IMR-90 (cell line): ENCODE results near the gene MRPL23. TPM values are rescaled to one million over a fixed set of nuclear protein-coding genes. Genes with fewer than 3 reads are reported as not detected.

ENCODE experiments used
- ATAC-seq: fragments of 200-7000 bp; cut with Tn5 transposase; 2 replicates; pipeline ENCODE4 v1.9.1; 2020; ENCODE audit warnings: low read depth, mild to moderate bottlenecking, moderate library complexity
- BruUV-seq: library from RNA; stranded (reverse); fragments of 400-500 nt; replicated peaks from 2 replicates; lab custom pipeline; 2021; lab: Mats Ljungman, UMichigan
- CTCF ChIA-PET: fragments of 300-600 bp; formaldehyde crosslinking; extraction: SDS; loops from one replicate; lab custom pipeline; 2021; ENCODE audit warnings: antibody characterized with exemption; lab: Yijun Ruan, JAX
- POLR2A ChIA-PET: fragments of 300-600 bp; sonication (Branson Sonifier 250); formaldehyde crosslinking; loops from one replicate; lab custom pipeline; 2022; ENCODE audit warnings: antibody characterized with exemption; ENCODE audit not compliant: unreplicated experiment; lab: Charles Lee
- DNase-seq: peaks from one replicate; pipeline ENCODE4 v3.0.0; 2013
- H2AFZ ChIP-seq: replicated peaks from 2 replicates; pipeline ENCODE3; 2013; ENCODE audit warnings: low read length, mild to moderate bottlenecking; ENCODE audit not compliant: poor library complexity
- H2AK5ac ChIP-seq: 2 replicates; pipeline ENCODE4 v1.6.1; 2013; ENCODE audit warnings: low read depth, low read length, inconsistent platforms
- H2AK9ac ChIP-seq: replicated peaks from 2 replicates; pipeline ENCODE3; 2013; ENCODE audit warnings: mild to moderate bottlenecking, low read depth, low read length, moderate library complexity; ENCODE audit not compliant: poor library complexity
- H2BK120ac ChIP-seq: 2 replicates; pipeline ENCODE4 v1.6.1; 2013; ENCODE audit warnings: low read depth, low read length, inconsistent platforms
- H2BK15ac ChIP-seq: 3 replicates; pipeline ENCODE4 v1.6.1; 2013; ENCODE audit warnings: low read depth, low read length, inconsistent platforms
- H2BK20ac ChIP-seq: 2 replicates; pipeline ENCODE4 v1.6.1; 2013; ENCODE audit warnings: low read depth, mild to moderate bottlenecking, inconsistent platforms, low read length, moderate library complexity
- H2BK5ac ChIP-seq: 2 replicates; pipeline ENCODE4 v1.6.1; 2013; ENCODE audit warnings: mild to moderate bottlenecking, low read depth, low read length, inconsistent platforms; ENCODE audit not compliant: poor library complexity, severe bottlenecking
- H3K14ac ChIP-seq: replicated peaks from 2 replicates; pipeline ENCODE4 v1.6.1; 2013; ENCODE audit warnings: low read depth, low read length, inconsistent platforms
- H3K18ac ChIP-seq: 2 replicates; pipeline ENCODE4 v1.6.1; 2013; ENCODE audit warnings: low read depth, low read length, control low read depth
- H3K23ac ChIP-seq: 2 replicates; pipeline ENCODE4 v1.6.1; 2013; ENCODE audit warnings: low read depth, low read length, inconsistent platforms
- H3K27ac ChIP-seq: 2 replicates; pipeline ENCODE4 v1.5.1; 2013; ENCODE audit warnings: mild to moderate bottlenecking, control low read depth, low read length; ENCODE audit not compliant: insufficient read depth
- H3K27me3 ChIP-seq: 2 replicates; pipeline ENCODE4 v1.6.1; 2013; ENCODE audit warnings: low read length; ENCODE audit not compliant: control insufficient read depth, insufficient read depth
- H3K36me3 ChIP-seq: 2 replicates; pipeline ENCODE4 v1.6.1; 2013; ENCODE audit warnings: low read length, mixed read lengths; ENCODE audit not compliant: control insufficient read depth, insufficient read depth
- H3K4ac ChIP-seq: 2 replicates; pipeline ENCODE4 v1.6.1; 2013; ENCODE audit warnings: low read depth, low read length, inconsistent platforms
- H3K4me1 ChIP-seq: 2 replicates; pipeline ENCODE4 v1.6.1; 2013; ENCODE audit warnings: low read length, mixed read lengths; ENCODE audit not compliant: control insufficient read depth, insufficient read depth
- H3K4me2 ChIP-seq: 2 replicates; pipeline ENCODE4 v1.6.1; 2013; ENCODE audit warnings: low read depth, mild to moderate bottlenecking, control low read depth, low read length, moderate library complexity
- H3K4me3 ChIP-seq: 2 replicates; pipeline ENCODE4 v1.5.1; 2013; ENCODE audit warnings: low read depth, mild to moderate bottlenecking, control low read depth, low read length, moderate library complexity; ENCODE audit not compliant: insufficient read depth
- H3K56ac ChIP-seq: 2 replicates; pipeline ENCODE4 v1.6.1; 2013; ENCODE audit warnings: low read length, inconsistent platforms; ENCODE audit not compliant: insufficient read depth; ENCODE audit errors: extremely low read depth
- H3K79me1 ChIP-seq, 2 experiments: 2 replicates each; pipeline ENCODE4 v1.6.1; 2013; ENCODE audit warnings: low read length in 2 of 2, inconsistent platforms in 1 of 2, low read depth in 1 of 2
- H3K9ac ChIP-seq: 2 replicates; pipeline ENCODE4 v1.6.1; 2013; ENCODE audit warnings: low read depth, low read length, control low read depth
- H3K9me1 ChIP-seq: 2 replicates; pipeline ENCODE4 v1.6.1; 2013; ENCODE audit warnings: low read length, inconsistent platforms; ENCODE audit not compliant: insufficient read depth
- H3K9me3 ChIP-seq: 2 replicates; pipeline ENCODE4 v1.6.1; 2013; ENCODE audit warnings: low read length; ENCODE audit not compliant: control insufficient read depth, insufficient read depth
- H4K20me1 ChIP-seq: 2 replicates; pipeline ENCODE4 v1.6.1; 2013; ENCODE audit warnings: low read length, inconsistent platforms; ENCODE audit not compliant: insufficient read depth
- H4K5ac ChIP-seq: 2 replicates; pipeline ENCODE4 v1.6.1; 2013; ENCODE audit warnings: mild to moderate bottlenecking, low read depth, low read length, control low read depth
- H4K8ac ChIP-seq, 2 experiments: 2 replicates each; pipeline ENCODE4 v1.6.1; 2013; ENCODE audit warnings: low read depth in 2 of 2, low read length in 2 of 2, control low read depth in 1 of 2, inconsistent platforms in 1 of 2
- H4K91ac ChIP-seq: 2 replicates; pipeline ENCODE4 v1.6.1; 2013; ENCODE audit warnings: low read depth, low read length, inconsistent platforms; ENCODE audit not compliant: insufficient read depth
- CHD1 ChIP-seq: IDR thresholded peaks from 2 replicates; pipeline ENCODE4 v1.6.1; 2012; ENCODE audit warnings: low read depth, low read length, improper control_type of control experiment
- MAZ ChIP-seq: IDR thresholded peaks from 2 replicates; pipeline ENCODE4 v1.6.1; 2012; ENCODE audit warnings: low read depth, mild to moderate bottlenecking, low read length, improper control_type of control experiment, moderate library complexity, borderline replicate concordance
- MXI1 ChIP-seq: IDR thresholded peaks from 2 replicates; pipeline ENCODE4 v1.6.1; 2012; ENCODE audit warnings: low read depth, mild to moderate bottlenecking, low read length, moderate library complexity, borderline replicate concordance
- NFE2L2 ChIP-seq: fragments of 150-350 bp; IDR thresholded peaks from 2 replicates; pipeline ENCODE4 v1.6.1; 2016; ENCODE audit warnings: low read depth, mild to moderate bottlenecking, low read length
- RAD21 ChIP-seq: IDR thresholded peaks from 2 replicates; pipeline ENCODE4 v1.6.1; 2012; ENCODE audit warnings: low read length, improper control_type of control experiment
- RCOR1 ChIP-seq: IDR thresholded peaks from 2 replicates; pipeline ENCODE4 v1.6.1; 2012; ENCODE audit warnings: mild to moderate bottlenecking, low read length, improper control_type of control experiment; ENCODE audit not compliant: insufficient replicate concordance
- WGBS, 2 experiments: methylation state at CpG; one replicate each; pipeline versions ENCODE4 v1.1.5 to v1.1.7; 2013; ENCODE audit warnings: missing lambda C conversion rate in 2 of 2; ENCODE audit not compliant: insufficient read length in 1 of 2; ENCODE audit errors: extremely low coverage in 2 of 2; 5-methylcytosine and 5-hydroxymethylcytosine counted together
- dilution Hi-C: fragments of 300-500 bp; cut with HindIII; formaldehyde crosslinking; loops from one replicate; pipeline ENCODE4 v1.14.3; 2018; ENCODE audit warnings: low sequenced_read_pairs; ENCODE audit not compliant: unreplicated experiment
- in situ Hi-C: fragments of 300-500 bp; cut with MboI; formaldehyde crosslinking; loops from 3 replicates; pipeline ENCODE4 v1.14.3; 2019; ENCODE audit warnings: low sequenced_read_pairs, inconsistent platforms, mixed read lengths
- intact Hi-C: fragments of 100-400 bp; cut with micrococcal nuclease; formaldehyde crosslinking; loops from 2 replicates; pipeline ENCODE4 v1.10.0; 2022
- polyA plus RNA-seq, 3 experiments: library from polyadenylated mRNA; depleted of rRNA; stranded (reverse); fragments of >200 nt; gene quantifications; 2 replicates each; pipeline ENCODE4 v1.2.3, GENCODE V29; 2012; ENCODE audit warnings: low replicate concordance in 1 of 3
- total RNA-seq: library from RNA; depleted of rRNA; stranded (reverse); fragments of >200 nt; gene quantifications from 2 replicates; pipeline ENCODE4 v1.2.3, GENCODE V29; 2012
- TF ChIP-seq, protein P1 (sequence below): conservative IDR thresholded peaks from 2 replicates; pipeline ENCODE4 v1.5.1; 2012; ENCODE audit warnings: mild to moderate bottlenecking, low read depth, low read length, improper control_type of control experiment

The MRPL23 gene
- total and polyA plus RNA-seq, 2 of the 4 experiments (the other 2 are of a cell fraction) = 68.4 to 114 TPM

DNA sequence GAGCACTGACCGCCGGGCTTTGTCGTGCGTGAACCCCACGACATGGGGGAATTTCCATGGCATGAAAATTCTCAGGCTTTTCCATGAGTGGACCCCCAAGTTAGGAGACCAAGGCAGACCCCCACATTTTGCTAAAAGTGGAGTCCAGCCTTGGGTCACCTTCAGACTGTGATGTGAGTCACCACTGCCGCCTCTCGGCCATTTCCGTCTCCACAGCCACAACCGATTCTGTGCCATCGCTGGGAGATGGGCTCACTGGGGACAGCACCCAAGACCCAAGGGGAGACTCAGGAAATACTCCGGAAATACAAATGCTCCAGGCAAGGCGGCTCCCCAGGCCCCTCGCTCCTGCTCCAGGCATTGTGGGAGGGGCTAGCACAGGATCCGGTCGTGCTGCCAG is 51.7 kb downstream of the MRPL23 start:
- H3K9ac ChIP-seq = no peak overlapping the region
- H3K18ac ChIP-seq = no peak overlapping the region
- no peaks in the 10 kb centered on the region for H3K27me3 ChIP-seq
- in situ Hi-C loops (no loop called here), dilution Hi-C loops (no loop called here), intact Hi-C loops (no loop called here)
- no peak overlapping the region for H4K91ac ChIP-seq
- DNase-seq (no peak), ATAC-seq (no peak)
- H2BK15ac ChIP-seq = no peak overlapping the region
- H3K9me3 ChIP-seq = no peaks in the 10 kb centered on the region
- H3K23ac ChIP-seq = no peak overlapping the region
- no peak overlapping the region for H2AK9ac ChIP-seq
- no peak overlapping the region for H2BK5ac ChIP-seq
- WGBS, 2 experiments = no CpG with 5 or more reads among the region's 15 CpGs
- no peak overlapping the region for H4K5ac ChIP-seq
- no peaks in the 10 kb centered on the region for H3K36me3 ChIP-seq
- H4K20me1 ChIP-seq = no peaks in the 10 kb centered on the region
- POLR2A ChIA-PET = no interaction called here
- no peaks in the 10 kb centered on the region for H3K9me1 ChIP-seq
- H3K79me1 ChIP-seq = no peaks in the 10 kb centered on the region
- H2AFZ ChIP-seq = no peak overlapping the region
- H3K4me3 ChIP-seq = no peak overlapping the region
- TF ChIP-seq, protein P1, sequence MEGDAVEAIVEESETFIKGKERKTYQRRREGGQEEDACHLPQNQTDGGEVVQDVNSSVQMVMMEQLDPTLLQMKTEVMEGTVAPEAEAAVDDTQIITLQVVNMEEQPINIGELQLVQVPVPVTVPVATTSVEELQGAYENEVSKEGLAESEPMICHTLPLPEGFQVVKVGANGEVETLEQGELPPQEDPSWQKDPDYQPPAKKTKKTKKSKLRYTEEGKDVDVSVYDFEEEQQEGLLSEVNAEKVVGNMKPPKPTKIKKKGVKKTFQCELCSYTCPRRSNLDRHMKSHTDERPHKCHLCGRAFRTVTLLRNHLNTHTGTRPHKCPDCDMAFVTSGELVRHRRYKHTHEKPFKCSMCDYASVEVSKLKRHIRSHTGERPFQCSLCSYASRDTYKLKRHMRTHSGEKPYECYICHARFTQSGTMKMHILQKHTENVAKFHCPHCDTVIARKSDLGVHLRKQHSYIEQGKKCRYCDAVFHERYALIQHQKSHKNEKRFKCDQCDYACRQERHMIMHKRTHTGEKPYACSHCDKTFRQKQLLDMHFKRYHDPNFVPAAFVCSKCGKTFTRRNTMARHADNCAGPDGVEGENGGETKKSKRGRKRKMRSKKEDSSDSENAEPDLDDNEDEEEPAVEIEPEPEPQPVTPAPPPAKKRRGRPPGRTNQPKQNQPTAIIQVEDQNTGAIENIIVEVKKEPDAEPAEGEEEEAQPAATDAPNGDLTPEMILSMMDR = no peak
- TF ChIP-seq RAD21 (no peak), NFE2L2 (no peak), MXI1 (no peak), MAZ (no peak), CHD1 (no peak), RCOR1 (no peak)
- no peak overlapping the region for H2AK5ac ChIP-seq
- H2BK120ac ChIP-seq = no peak overlapping the region
- H3K4me1 ChIP-seq = no peaks in the 10 kb centered on the region
- no peak overlapping the region for H4K8ac ChIP-seq
- CTCF ChIA-PET = no interaction called here
- no TSS peak for BruUV-seq
- no peak overlapping the region for H3K4me2 ChIP-seq
- no peak overlapping the region for H3K4ac ChIP-seq
- H3K56ac ChIP-seq = no peak overlapping the region
- no peak overlapping the region for H3K14ac ChIP-seq
- H2BK20ac ChIP-seq = no peak overlapping the region
- H3K27ac ChIP-seq = no peak overlapping the region
